ENCODE measurements around the gene POLR1A.

POLR1A gene

DNA sequence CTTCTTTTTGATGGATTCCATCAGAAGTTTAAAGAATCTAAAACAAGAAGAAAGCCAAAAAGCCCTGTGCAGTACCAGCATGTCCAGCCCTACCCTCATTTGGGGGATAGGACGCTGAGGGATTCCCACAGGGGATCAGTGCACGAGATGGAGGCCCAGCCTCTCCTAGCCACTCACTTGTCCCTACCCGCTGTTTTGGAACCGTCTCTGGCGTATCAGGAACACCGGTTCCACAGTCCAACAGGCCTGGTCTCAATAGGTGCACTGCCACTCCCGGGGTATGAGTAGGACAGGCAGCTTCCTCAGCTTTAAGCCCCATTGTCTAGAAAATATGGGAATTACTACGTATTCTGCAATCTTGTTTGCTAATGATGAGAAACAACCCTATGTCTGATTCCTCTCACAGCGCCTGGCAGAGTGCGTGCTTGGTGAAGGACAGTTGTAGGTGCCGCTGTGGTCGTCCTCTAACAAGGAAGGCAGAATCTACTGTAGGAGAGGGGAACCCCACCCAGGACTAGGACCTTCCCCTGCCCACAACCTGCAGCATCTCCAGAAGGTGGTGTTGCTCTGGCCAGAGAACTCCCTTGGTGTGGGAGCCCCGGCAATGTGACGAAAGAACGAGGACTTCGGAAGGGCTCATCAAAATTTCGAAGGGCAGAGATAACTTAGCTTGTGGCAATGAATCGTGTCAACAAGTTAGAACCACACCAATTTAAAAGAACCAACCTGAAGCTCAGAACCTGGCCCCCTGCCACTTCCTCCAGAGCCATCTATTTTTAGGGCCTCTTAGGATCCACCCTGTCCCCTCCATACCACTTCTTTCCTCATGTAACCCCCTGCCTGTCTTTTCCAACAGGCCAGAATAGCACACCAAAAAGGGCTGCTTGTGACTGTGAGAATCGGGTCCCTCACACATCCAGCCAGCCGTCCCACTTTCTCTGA, 71.7 kb downstream of the POLR1A start:
- H3K27me3 Mint-ChIP-seq: no peaks in the 10 kb centered on the region
- peak overlapping the region; percentile 94 for H3K27ac Mint-ChIP-seq
- H3K9me3 Mint-ChIP-seq: no peaks in the 10 kb centered on the region
- intact Hi-C loops (cut with micrococcal nuclease): no loop called here
- H3K4me3 Mint-ChIP-seq: no peak overlapping the region
- peaks cover 78% of the 10 kb centered on the region for H3K36me3 Mint-ChIP-seq (ENCODE audit: low read depth)
- peaks cover 63% of the 10 kb centered on the region for H3K4me1 Mint-ChIP-seq (ENCODE audit: low read depth)

DNA sequence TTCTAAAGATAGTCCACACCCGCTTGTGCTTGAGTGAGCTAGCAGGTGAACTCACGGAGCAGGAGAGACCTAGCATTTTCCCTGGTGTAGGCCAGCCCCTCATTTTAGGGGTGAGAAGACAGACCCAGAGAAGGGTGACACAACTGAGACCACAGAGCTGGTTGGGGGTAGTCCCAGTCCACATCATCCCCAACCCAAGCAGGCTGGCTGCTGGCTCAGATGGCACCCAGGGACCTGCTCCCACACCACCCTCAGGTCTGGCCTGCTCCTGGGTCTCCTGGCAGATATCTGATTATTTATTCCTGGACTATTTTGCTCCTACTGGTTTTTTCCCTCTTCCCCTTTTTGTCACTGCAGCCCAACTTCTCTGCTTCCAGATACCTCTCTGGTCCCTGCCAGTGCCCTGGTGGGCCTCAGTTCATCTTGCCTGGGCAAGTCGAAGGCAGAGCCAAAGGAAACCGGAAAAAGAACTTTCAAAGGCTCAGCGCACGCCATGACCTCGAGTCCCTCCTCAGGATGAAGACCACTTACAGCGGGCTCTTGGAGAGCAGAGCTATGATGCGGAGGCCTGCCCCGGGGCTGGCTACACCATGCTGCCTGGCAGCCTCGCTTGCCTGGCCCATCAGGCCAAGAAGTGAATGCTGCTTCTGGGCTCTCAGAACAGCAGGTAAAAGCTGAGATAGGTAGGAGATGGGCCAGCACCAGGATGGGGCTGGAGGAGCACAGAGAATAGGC, 72.7 kb downstream of the POLR1A start:
- Mint-ChIP-seq H3K9me3 (no peaks in the 10 kb centered on the region), H3K4me3 (no peak overlapping the region), H3K27ac (peak overlapping the region; percentile 94), H3K36me3 (ENCODE audit: low read depth) (peaks cover 78% of the 10 kb centered on the region), H3K4me1 (ENCODE audit: low read depth) (peaks cover 63% of the 10 kb centered on the region), H3K27me3 (no peaks in the 10 kb centered on the region)
- intact Hi-C loops (cut with micrococcal nuclease): no loop called here

DNA sequence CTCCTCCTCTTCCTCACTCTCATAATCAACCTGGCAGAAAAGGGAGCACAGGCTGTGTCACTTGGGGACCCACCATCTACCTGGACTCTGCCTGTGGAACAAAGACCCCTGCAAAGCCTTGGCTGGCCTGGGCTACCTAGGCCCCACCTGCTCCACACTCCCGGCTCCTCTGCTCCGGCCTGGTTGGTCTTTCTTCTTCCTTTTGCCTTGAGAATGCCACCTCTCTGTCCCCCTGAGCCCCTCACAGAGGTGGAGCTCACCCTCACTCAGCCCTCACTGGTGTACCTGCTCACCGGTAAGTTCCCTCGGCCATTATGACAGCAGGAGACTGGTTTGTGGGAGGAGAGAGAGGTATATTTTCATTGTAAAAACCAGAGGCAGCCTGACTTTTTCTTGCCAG, 74.1 kb downstream of the POLR1A start:
- H3K4me3 Mint-ChIP-seq: no peak overlapping the region
- H3K27ac Mint-ChIP-seq: peak overlapping the region; percentile 59
- intact Hi-C loops (cut with micrococcal nuclease): no loop called here
- H3K4me1 Mint-ChIP-seq (ENCODE audit: low read depth): peaks cover 63% of the 10 kb centered on the region
- H3K27me3 Mint-ChIP-seq: no peaks in the 10 kb centered on the region
- H3K9me3 Mint-ChIP-seq: no peaks in the 10 kb centered on the region
- H3K36me3 Mint-ChIP-seq (ENCODE audit: low read depth): peaks cover 84% of the 10 kb centered on the region

DNA sequence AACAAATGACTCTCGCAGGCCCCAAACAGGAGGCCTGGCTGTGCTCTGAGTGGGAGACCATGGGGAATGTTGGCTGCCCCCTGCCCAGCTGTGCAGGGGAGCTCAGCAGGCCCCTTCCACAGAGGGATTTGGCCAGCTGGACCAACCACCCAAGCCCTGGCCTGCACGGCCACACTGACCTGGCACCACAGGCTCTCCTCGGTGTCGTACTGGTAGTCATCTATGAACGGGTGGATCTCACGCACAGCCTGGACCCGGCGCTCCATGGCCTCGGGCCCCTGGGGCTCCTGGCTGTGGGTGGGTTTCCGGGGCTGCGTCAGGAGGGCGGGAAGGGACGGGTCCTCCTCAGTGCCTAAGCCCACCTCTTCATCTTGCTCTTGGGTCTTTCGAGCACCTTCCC, 74.5 kb downstream of the POLR1A start:
- H3K27me3 Mint-ChIP-seq: no peaks in the 10 kb centered on the region
- intact Hi-C loops (cut with micrococcal nuclease): no loop called here
- H3K36me3 Mint-ChIP-seq (ENCODE audit: low read depth): peaks cover 89% of the 10 kb centered on the region
- H3K4me1 Mint-ChIP-seq (ENCODE audit: low read depth): peaks cover 63% of the 10 kb centered on the region
- H3K27ac Mint-ChIP-seq: peak overlapping the region; percentile 59
- no peak overlapping the region for H3K4me3 Mint-ChIP-seq
- no peaks in the 10 kb centered on the region for H3K9me3 Mint-ChIP-seq

DNA sequence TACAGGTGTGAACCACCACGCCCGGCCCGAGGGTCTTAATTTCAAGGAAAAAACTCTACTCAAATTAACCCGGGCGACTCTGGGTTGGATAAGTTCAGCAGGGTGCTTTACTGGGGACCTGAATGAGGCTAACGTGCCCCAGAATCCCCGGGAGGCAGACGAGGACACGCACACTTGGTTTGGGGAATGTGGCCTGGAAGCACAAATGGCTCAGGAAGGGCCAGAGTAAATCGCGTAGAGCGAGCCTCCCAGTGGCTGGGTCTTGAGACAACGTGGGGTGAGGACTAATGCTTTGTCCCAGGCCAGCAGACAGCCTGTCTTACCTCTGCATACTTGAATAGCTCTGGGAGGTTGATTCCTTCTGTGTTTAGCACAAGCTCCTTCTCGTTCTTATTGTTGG, 75.8 kb downstream of the POLR1A start:
- H3K9me3 Mint-ChIP-seq: no peaks in the 10 kb centered on the region
- no peak overlapping the region for H3K27ac Mint-ChIP-seq
- peaks cover 99% of the 10 kb centered on the region for H3K36me3 Mint-ChIP-seq (ENCODE audit: low read depth)
- peaks cover 57% of the 10 kb centered on the region for H3K4me1 Mint-ChIP-seq (ENCODE audit: low read depth)
- intact Hi-C loops (cut with micrococcal nuclease): loop anchor here (5.0 kb wide), 1 partner anchor 38 kb away; no protein-coding TSS in a partner anchor
- no peaks in the 10 kb centered on the region for H3K27me3 Mint-ChIP-seq
- H3K4me3 Mint-ChIP-seq: no peak overlapping the region

DNA sequence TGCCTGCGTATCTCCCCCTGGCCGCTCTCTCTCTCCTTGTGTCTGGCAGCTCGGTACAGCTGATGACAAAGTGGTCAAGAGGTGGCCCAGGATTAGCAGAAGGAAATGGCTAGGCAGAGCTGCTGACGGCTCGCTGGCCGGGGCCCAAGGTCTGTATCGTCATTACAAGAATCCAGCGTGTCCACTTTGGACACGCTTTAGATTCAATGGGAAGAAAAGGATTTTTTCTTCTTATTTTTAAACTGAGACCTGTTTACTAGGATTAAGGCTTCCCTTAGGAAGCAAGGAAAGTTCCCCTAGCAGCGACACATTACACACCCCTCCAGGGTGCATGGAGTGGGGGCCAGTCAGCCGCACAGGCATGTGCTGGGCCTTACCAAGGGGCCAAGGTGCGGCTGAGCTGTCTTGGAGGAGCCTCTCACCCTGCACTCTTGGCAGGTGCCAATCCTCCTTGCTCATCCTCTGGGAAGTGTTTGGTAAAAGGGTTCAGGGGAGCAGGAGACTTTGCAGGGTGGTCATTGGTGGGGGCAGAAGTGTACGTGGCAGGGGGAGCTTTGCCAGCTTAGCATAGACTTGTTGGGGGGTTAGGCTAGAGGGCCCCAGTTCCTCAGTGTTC, 76.8 kb downstream of the POLR1A start:
- H3K4me3 Mint-ChIP-seq: no peak overlapping the region
- H3K27me3 Mint-ChIP-seq: no peaks in the 10 kb centered on the region
- no peaks in the 10 kb centered on the region for H3K9me3 Mint-ChIP-seq
- peaks cover 47% of the 10 kb centered on the region for H3K4me1 Mint-ChIP-seq (ENCODE audit: low read depth)
- intact Hi-C loops (cut with micrococcal nuclease): loop anchor here (5.0 kb wide), 1 partner anchor 37 kb away; no protein-coding TSS in a partner anchor
- H3K27ac Mint-ChIP-seq: peak overlapping the region; percentile 23
- peaks cover 99% of the 10 kb centered on the region for H3K36me3 Mint-ChIP-seq (ENCODE audit: low read depth)

DNA sequence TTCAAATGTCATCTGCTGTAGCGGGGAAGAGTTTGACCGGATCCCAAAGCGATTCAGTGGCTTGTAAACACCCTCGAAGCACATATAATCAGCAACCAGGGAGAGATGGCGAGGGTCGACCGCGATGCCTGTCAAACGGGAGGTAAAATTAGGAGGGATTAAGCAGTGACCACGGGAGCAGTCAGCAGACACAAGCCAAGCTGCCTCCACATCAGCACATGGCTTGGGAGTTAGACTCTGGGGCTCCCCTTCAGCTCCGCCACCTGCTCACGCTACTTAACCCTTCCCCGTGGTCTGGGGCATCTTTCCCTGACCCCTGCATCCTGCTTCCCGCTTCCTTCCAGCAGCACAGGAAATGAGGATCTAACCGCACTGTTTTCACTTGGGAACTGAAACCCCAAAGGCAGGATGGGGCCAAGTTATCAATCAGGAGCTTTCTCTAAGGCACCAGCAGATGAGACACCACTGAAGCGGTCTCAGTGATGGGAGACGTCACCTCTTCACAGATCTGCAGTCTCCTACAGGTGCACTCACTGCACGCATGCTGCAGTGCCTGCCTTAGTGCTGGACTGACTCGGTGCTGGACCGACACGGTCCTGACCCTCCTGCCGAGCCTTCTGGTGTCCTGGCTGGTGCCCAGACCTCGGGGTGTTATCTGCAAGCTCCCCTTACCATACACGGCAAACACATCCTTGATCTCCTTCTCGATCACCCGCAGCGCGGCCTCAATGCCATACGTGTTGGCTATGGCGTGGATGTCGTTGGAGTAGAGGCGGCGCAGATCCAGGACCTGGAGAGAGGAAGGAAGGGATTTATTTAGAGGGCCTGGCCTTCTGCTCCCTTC, 77.5 kb downstream of the POLR1A start:
- Mint-ChIP-seq H3K4me1 (ENCODE audit: low read depth) (peaks cover 44% of the 10 kb centered on the region), H3K36me3 (ENCODE audit: low read depth) (peaks cover 92% of the 10 kb centered on the region), H3K9me3 (no peaks in the 10 kb centered on the region), H3K27ac (peak overlapping the region; percentile 23), H3K4me3 (no peak overlapping the region), H3K27me3 (no peaks in the 10 kb centered on the region)
- intact Hi-C loops (cut with micrococcal nuclease): loop anchor here (5.0 kb wide), 1 partner anchor 36 kb away; no protein-coding TSS in a partner anchor

DNA sequence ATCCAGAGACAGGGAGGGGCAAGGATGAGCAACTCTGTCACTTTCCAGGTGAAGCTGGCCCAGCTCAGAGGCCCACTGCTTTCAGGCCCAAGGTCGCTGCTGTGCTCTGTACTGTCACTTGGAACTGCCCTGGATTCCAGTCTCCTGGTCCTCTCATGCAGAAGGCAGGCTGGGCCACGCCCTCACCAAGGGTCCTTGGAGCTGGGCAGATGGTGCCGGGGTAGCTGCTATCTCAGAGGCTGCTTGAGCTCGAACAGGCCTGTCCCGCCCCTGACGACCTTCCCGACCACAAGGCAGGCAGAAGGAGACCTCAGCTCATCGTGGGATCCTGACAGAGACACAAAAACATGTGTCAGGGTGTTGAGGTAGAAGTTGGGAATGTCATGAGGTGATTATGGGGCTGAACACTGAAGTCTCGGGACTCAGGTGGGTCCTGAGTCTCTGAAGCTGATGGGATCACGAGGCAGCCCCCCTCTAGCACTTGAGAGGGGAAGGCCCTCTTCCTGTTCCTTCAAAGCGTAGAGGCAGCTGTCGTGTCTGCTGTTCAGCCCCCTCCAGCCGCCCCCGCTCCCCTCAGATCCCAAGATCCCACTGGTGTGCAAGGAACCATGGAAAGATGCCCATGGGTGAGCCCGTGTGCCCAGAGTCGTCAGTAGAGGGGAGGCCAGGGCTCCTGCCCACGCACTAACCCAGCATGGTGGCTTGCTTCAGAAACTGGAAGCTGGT, 78.3 kb downstream of the POLR1A start:
- peak overlapping the region; percentile 23 for H3K27ac Mint-ChIP-seq
- H3K27me3 Mint-ChIP-seq: no peaks in the 10 kb centered on the region
- H3K4me1 Mint-ChIP-seq (ENCODE audit: low read depth): peaks cover 39% of the 10 kb centered on the region
- H3K4me3 Mint-ChIP-seq: no peak overlapping the region
- intact Hi-C loops (cut with micrococcal nuclease): loop anchor here (5.0 kb wide), 1 partner anchor 35 kb away; no protein-coding TSS in a partner anchor
- peaks cover 85% of the 10 kb centered on the region for H3K36me3 Mint-ChIP-seq (ENCODE audit: low read depth)
- H3K9me3 Mint-ChIP-seq: no peaks in the 10 kb centered on the region

DNA sequence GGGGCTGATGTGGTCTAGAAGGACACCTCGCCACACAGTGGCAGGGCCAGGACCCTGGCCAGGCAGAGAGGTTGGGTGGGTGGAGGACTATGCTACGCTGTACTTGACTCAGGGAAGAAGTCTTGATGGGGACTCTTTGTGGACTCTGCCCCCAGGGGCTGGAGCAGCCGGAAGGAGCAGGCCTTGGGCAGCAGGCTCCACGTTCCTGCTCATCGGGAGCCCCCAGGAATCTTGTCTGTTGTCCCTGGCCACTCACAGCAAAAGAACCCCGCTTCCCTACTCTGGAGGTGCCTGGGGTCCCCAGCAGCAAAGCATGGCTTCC, 79.0 kb downstream of the POLR1A start:
- Mint-ChIP-seq H3K9me3 (no peaks in the 10 kb centered on the region), H3K27ac (peak overlapping the region; percentile 58), H3K27me3 (no peaks in the 10 kb centered on the region), H3K36me3 (ENCODE audit: low read depth) (peaks cover 78% of the 10 kb centered on the region), H3K4me3 (no peak overlapping the region), H3K4me1 (ENCODE audit: low read depth) (peaks cover 39% of the 10 kb centered on the region)
- intact Hi-C loops (cut with micrococcal nuclease): loop anchor here (5.0 kb wide), 1 partner anchor 34 kb away; no protein-coding TSS in a partner anchor

DNA sequence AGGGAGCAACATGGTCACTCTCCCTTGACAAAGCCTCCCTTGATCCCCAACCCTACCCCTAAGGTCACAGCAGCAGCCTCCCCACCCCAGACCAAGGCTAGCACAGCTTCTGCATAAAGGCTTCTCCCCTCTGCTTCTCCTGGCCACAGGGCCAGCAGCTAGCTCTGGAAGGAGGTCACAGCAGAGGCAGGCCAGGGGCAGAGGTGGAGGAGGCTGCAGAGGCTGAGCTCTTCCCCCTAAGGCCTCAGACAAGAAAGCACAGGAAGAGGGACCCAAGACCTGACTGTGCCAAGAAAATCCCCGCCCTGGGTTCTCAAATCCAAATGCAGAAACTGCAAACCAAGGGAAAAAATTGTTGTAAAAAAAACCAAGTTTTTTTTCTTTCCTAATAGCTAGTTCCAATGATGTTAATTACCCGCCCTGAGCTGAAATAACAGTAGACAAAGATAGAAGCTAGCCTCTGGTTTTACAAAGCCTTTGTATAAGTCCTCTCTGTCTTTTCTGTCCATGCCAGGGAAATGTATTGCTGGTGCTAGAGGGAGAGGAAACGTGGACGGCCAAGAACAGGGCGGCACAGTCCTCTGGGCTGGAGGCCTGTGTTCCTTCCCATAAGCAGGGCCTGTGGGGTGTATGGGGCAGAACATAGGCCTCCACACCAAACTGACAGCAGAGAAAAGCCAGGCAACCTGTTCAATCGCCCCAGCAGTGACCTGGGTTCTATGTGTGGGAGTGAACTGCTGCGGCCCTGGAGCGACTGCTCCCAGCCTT, 79.5 kb downstream of the POLR1A start:
- H3K9me3 Mint-ChIP-seq: no peaks in the 10 kb centered on the region
- intact Hi-C loops (cut with micrococcal nuclease): loop anchor here (5.0 kb wide), 1 partner anchor 34 kb away; no protein-coding TSS in a partner anchor
- H3K36me3 Mint-ChIP-seq (ENCODE audit: low read depth): peaks cover 73% of the 10 kb centered on the region
- H3K4me3 Mint-ChIP-seq: no peak overlapping the region
- no peaks in the 10 kb centered on the region for H3K27me3 Mint-ChIP-seq
- H3K27ac Mint-ChIP-seq: peak overlapping the region; percentile 58
- peaks cover 43% of the 10 kb centered on the region for H3K4me1 Mint-ChIP-seq (ENCODE audit: low read depth)

DNA sequence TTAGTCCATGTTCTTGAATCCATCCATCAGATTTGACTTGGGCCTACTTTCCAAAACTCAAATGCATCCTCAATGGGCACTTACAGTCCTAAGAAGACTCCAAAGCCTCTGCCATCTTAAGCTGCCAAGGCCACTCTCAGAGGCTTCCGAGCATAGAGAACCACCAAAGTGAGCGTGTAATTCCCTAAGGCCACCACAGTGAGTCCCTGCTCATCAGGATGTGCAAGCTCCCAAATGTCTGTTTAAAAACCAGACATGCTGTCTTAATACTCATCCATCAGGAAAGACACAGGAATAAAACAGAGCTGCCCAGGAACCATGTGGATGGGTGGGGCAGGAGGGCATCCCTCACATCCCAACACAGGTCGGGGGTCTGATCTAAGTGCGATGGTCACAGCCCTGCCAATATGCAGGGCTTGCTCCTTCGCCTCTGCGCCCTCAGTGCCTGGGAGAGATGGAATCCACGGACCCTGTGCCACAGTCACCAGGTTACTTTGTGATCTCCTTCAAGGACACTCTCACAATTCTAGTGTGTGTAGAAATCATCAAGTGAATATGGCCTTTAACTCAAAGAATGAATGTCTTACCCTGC, 80.4 kb downstream of the POLR1A start:
- H3K36me3 Mint-ChIP-seq (ENCODE audit: low read depth): peaks cover 64% of the 10 kb centered on the region
- intact Hi-C loops (cut with micrococcal nuclease): loop anchor here (5.0 kb wide), 1 partner anchor 33 kb away; no protein-coding TSS in a partner anchor
- H3K27me3 Mint-ChIP-seq: no peaks in the 10 kb centered on the region
- no peak overlapping the region for H3K4me3 Mint-ChIP-seq
- peaks cover 49% of the 10 kb centered on the region for H3K4me1 Mint-ChIP-seq (ENCODE audit: low read depth)
- no peaks in the 10 kb centered on the region for H3K9me3 Mint-ChIP-seq
- H3K27ac Mint-ChIP-seq: peak overlapping the region; percentile 58

DNA sequence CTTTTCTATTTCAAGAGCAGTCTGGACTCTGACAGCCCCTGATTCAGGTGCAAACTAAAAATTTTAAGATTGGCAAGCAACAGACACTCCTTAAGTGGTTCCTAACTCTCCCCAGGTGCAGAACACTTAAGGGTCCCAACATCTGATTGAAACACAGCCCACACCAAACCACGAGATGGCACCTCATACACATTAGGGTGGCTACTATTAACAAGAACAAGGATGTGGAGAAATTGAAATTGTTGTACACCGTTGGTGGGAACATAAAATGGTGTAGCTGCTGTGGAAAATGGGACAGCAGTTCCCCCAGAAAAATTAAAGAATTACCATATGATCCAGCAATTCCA, 82.3 kb downstream of the POLR1A start:
- Mint-ChIP-seq H3K36me3 (ENCODE audit: low read depth) (peaks cover 44% of the 10 kb centered on the region), H3K4me3 (no peak overlapping the region), H3K9me3 (no peaks in the 10 kb centered on the region), H3K4me1 (ENCODE audit: low read depth) (peaks cover 47% of the 10 kb centered on the region), H3K27me3 (no peaks in the 10 kb centered on the region), H3K27ac (no peak overlapping the region)
- intact Hi-C loops (cut with micrococcal nuclease): no loop called here

All from dendritic cell treated with granulocyte-macrophage colony-stimulating factor and Interleukin-4, amounts not matched to agents 40 ng/mL and 50 ng/mL, for 4 days (primary cell).